Common myeloid progenitor, CD34-positive (primary cell): ENCODE data around the gene LGALS7.
"Not testable (repeated sequence)": the region's sequence is repeated elsewhere in the genome, so short reads cannot be mapped to it uniquely, and the experiment has no call there.

Source experiments
- CTCF ChIA-PET: fragments of 350-600 bp; sonication (Branson Sonifier 250); formaldehyde crosslinking; loops from one replicate; lab custom pipeline; 2021; ENCODE audit warnings: antibody characterized with exemption; lab: Charles Lee
- POLR2A ChIA-PET: fragments of 350-600 bp; sonication (Branson Sonifier 250); formaldehyde crosslinking; loops from one replicate; lab custom pipeline; 2021; ENCODE audit warnings: antibody characterized with exemption; lab: Charles Lee
- DNase-seq, 3 donors: peaks; one replicate each; pipeline versions ENCODE4 v3.0.0 to v3.0.0-alpha.2; 2013
- H3K27ac ChIP-seq, 2 experiments: 1 replicate in 1 of 2; 2 replicates in 1 of 2; pipeline ENCODE4 v1.7.0; 2013; ENCODE audit warnings: inconsistent platforms in 2 of 2, low read length in 2 of 2, mild to moderate bottlenecking in 2 of 2, low read depth in 1 of 2, moderate library complexity in 1 of 2; ENCODE audit not compliant: severe bottlenecking in 2 of 2, insufficient read depth in 1 of 2, poor library complexity in 1 of 2
- H3K27me3 ChIP-seq, 5 experiments: replicated peaks in 2 of 5; 1 replicate in 3 of 5; 2 replicates in 2 of 5; pipeline versions ENCODE4 v1.6.1 to v1.7.0; 2013; ENCODE audit warnings: low read length in 4 of 5, mild to moderate bottlenecking in 2 of 5, moderate library complexity in 2 of 5, inconsistent platforms in 1 of 5; ENCODE audit not compliant: insufficient read depth in 5 of 5, control insufficient read depth in 4 of 5
- H3K36me3 ChIP-seq, 4 experiments: 1 replicate in 2 of 4; 2 replicates in 2 of 4; pipeline versions ENCODE4 v1.6.1 to v1.7.0; 2013; ENCODE audit warnings: low read length in 3 of 4, control low read depth in 1 of 4, mild to moderate bottlenecking in 1 of 4; ENCODE audit not compliant: control insufficient read depth in 4 of 4, insufficient read depth in 4 of 4
- H3K4me1 ChIP-seq, 4 experiments: 1 replicate in 3 of 4; 2 replicates in 1 of 4; pipeline versions ENCODE4 v1.6.1 to v1.7.1; 2013; ENCODE audit warnings: low read length in 3 of 4, mild to moderate bottlenecking in 3 of 4, control low read depth in 1 of 4, inconsistent platforms in 1 of 4, moderate library complexity in 1 of 4; ENCODE audit not compliant: control insufficient read depth in 4 of 4, insufficient read depth in 4 of 4; ENCODE audit errors: control extremely low read depth in 1 of 4
- H3K4me3 ChIP-seq, 7 experiments: 1 replicate in 4 of 7; 2 replicates in 3 of 7; pipeline versions ENCODE4 v1.5.1 to v1.7.0; 2013; ENCODE audit warnings: mild to moderate bottlenecking in 7 of 7, low read length in 6 of 7, moderate library complexity in 6 of 7, inconsistent platforms in 2 of 7, low read depth in 2 of 7, control low read depth in 1 of 7; ENCODE audit not compliant: insufficient read depth in 4 of 7, control insufficient read depth in 1 of 7; ENCODE audit errors: extremely low read depth in 1 of 7
- H3K9me3 ChIP-seq, 5 experiments: 1 replicate in 4 of 5; 2 replicates in 1 of 5; pipeline versions ENCODE4 v1.6.1 to v1.7.1; 2013; ENCODE audit warnings: low read length in 4 of 5, mild to moderate bottlenecking in 2 of 5, inconsistent platforms in 1 of 5, low read depth in 1 of 5, moderate library complexity in 1 of 5; ENCODE audit not compliant: control insufficient read depth in 4 of 5, insufficient read depth in 2 of 5; ENCODE audit errors: control extremely low read depth in 1 of 5
- WGBS: methylation state at CpG from one replicate; pipeline ENCODE4 v1.1.5; 2013; ENCODE audit not compliant: insufficient coverage; 5-methylcytosine and 5-hydroxymethylcytosine counted together

Gene LGALS7

DNA sequence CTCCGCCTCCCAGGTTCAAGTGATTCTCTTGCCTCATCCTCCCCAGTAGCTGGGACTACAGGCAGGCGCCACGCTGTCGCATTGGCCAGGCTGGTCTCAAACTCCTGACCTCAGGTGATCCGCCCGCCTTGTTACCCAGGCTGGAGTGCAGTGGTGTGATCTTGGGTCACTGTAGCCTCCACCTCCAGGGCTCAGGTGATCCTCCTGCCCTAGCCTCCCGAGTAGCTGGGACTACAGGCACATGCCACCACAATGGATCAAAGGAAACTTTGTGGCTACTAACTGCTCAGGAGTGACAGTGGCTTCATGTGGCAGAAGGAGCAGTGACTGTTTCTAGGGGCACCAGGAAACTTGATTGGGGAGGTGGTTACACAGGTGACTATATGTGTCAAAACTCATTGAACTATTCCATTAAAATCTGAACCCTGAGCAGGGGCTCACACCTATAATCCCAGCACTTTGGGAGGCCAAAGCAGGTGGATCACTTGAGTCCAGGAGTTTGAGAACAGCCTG is 11.9 kb upstream of the LGALS7 start:
- 100% methylated on average over 4 of the region's 7 CpGs for WGBS
- H3K4me1 ChIP-seq: no peaks in the 10 kb centered on the region
- ChIA-PET CTCF (no interaction called here), POLR2A (no interaction called here)
- no peak for DNase-seq
- H3K9me3 ChIP-seq: no peaks in the 10 kb centered on the region
- H3K27ac ChIP-seq: no peak overlapping the region
- no peaks in the 10 kb centered on the region for H3K36me3 ChIP-seq
- no peak overlapping the region for H3K4me3 ChIP-seq
- H3K27me3 ChIP-seq: peaks cover 0 to 2% (median 0%) of the 10 kb centered on the region in 5 experiments

GRCh38 chr19:38784224-38784623 is 10.9 kb upstream of the LGALS7 start:
- WGBS: 88% methylated on average over 3 of the region's 3 CpGs
- no peak for DNase-seq
- Histone ChIP-seq H3K27ac (no peak overlapping the region), H3K27me3 (peaks cover 0 to 2% (median 0%) of the 10 kb centered on the region in 5 experiments), H3K36me3 (no peaks in the 10 kb centered on the region), H3K4me1 (no peaks in the 10 kb centered on the region), H3K9me3 (no peaks in the 10 kb centered on the region), H3K4me3 (no peak overlapping the region)
- ChIA-PET POLR2A (no interaction called here), CTCF (no interaction called here)

GRCh38 chr19:38782212-38782611 is 8.9 kb upstream of the LGALS7 start:
- H3K4me1 ChIP-seq, H3K27ac ChIP-seq, H3K9me3 ChIP-seq, H3K4me3 ChIP-seq, H3K36me3 ChIP-seq, DNase-seq, H3K27me3 ChIP-seq, CTCF ChIA-PET, POLR2A ChIA-PET: not testable (repeated sequence)
- WGBS: 97% methylated on average over 10 of the region's 13 CpGs

- H3K27ac ChIP-seq: no peak overlapping the region
- no peaks in the 10 kb centered on the region for H3K9me3 ChIP-seq
- no peak overlapping the region for H3K4me3 ChIP-seq
- ChIA-PET POLR2A (no interaction called here), CTCF (no interaction called here)
- WGBS: 68% methylated on average over 3 of the region's 7 CpGs
- DNase-seq: peak; percentile 20 to 71 (median 46)
- H3K36me3 ChIP-seq: no peaks in the 10 kb centered on the region
- H3K4me1 ChIP-seq: no peaks in the 10 kb centered on the region
- peaks cover 0 to 2% (median 0%) of the 10 kb centered on the region in 5 experiments for H3K27me3 ChIP-seq
These were observed 7.7 kb upstream of the LGALS7 start for GRCh38 chr19:38781058-38781457.

DNA sequence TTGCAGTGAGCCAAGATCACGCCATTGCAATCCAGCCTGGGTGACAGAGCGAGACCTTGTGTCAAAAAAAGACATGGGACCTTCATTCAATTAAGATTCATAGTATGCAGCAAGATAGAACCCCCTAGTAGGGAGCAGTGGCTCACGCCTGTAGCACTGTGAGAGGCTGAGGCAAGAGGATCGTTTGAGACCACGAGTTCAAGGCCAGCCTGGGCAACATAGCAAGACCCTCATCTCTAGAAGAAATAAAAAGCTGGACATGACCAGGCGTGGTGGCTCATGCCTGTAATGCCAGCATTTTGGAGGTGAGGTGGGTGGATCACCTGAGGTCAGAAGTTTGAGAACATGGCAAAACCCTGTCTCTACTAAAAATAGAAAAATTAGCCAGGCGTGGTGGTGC is 7.1 kb upstream of the LGALS7 start:
- DNase-seq: no peak
- no peaks in the 10 kb centered on the region for H3K36me3 ChIP-seq
- no peak overlapping the region for H3K4me3 ChIP-seq
- 91% methylated on average over 7 of the region's 7 CpGs for WGBS
- peaks cover 0 to 2% (median 0%) of the 10 kb centered on the region in 5 experiments for H3K27me3 ChIP-seq
- POLR2A ChIA-PET: no interaction called here
- no peaks in the 10 kb centered on the region for H3K4me1 ChIP-seq
- no peaks in the 10 kb centered on the region for H3K9me3 ChIP-seq
- CTCF ChIA-PET: no interaction called here
- no peak overlapping the region for H3K27ac ChIP-seq

- no peak for DNase-seq
- CTCF ChIA-PET: interaction anchor here (1.3 kb wide), 1 partner anchor 14 kb away, joined by 3 read pairs; no protein-coding TSS in a partner anchor
- 76% methylated on average over 7 of the region's 7 CpGs for WGBS
These were observed 5.4 kb upstream of the LGALS7 start for GRCh38 chr19:38778733-38779132.

GRCh38 chr19:38774181-38774950 is 1.0 kb upstream of the LGALS7 start:
- CTCF ChIA-PET: interaction anchor here (1.0 to 2.0 kb wide), 2 partner anchors 18 to 65 kb away, joined by 3 to 5 read pairs; no protein-coding TSS in a partner anchor
- POLR2A ChIA-PET: interaction anchor here (0.6 kb wide), 1 partner anchor 8 kb away, joined by 4 read pairs; no protein-coding TSS in a partner anchor

More at GRCh38 chr19:38778733-38779132, 5.4 kb upstream of the LGALS7 start:
- POLR2A ChIA-PET: no interaction called here
- H3K9me3 ChIP-seq: no peaks in the 10 kb centered on the region
- no peak overlapping the region for H3K27ac ChIP-seq
- H3K36me3 ChIP-seq: no peaks in the 10 kb centered on the region
- H3K4me3 ChIP-seq: no peak overlapping the region
- peaks cover 0 to 2% (median 0%) of the 10 kb centered on the region in 5 experiments for H3K27me3 ChIP-seq
- H3K4me1 ChIP-seq: no peaks in the 10 kb centered on the region

More at GRCh38 chr19:38774181-38774950, 1.0 kb upstream of the LGALS7 start:
- no peak overlapping the region for H3K27ac ChIP-seq
- no peaks in the 10 kb centered on the region for H3K36me3 ChIP-seq
- no peak overlapping the region for H3K4me3 ChIP-seq
- DNase-seq: no peak
- WGBS: 93% methylated on average over 10 of the region's 13 CpGs
- no peaks in the 10 kb centered on the region for H3K27me3 ChIP-seq
- no peaks in the 10 kb centered on the region for H3K9me3 ChIP-seq
- peaks cover 0 to 6% (median 4%) of the 10 kb centered on the region in 4 experiments for H3K4me1 ChIP-seq
